Panc1 (cell line): ENCODE measurements around the gene ACOX3. TPM values are rescaled to one million over a fixed set of nuclear protein-coding genes. Genes with fewer than 3 reads are reported as not detected.

Experiments used
- ATAC-seq: fragments of 200-7000 bp; cut with Tn5 transposase; 2 replicates; pipeline ENCODE4 v1.9.1; 2020; ENCODE audit warnings: mild to moderate bottlenecking, moderate library complexity
- BruUV-seq: library from RNA; stranded (reverse); fragments of 400-500 nt; replicated peaks from 2 replicates; lab custom pipeline; 2021; lab: Mats Ljungman, UMichigan
- CTCF ChIA-PET: fragments of 300-600 bp; sonication (Branson Sonifier 250); formaldehyde crosslinking; loops from one replicate; lab custom pipeline; 2022; ENCODE audit warnings: antibody characterized with exemption; lab: Charles Lee
- POLR2A ChIA-PET: fragments of 300-600 bp; sonication (Branson Sonifier 250); formaldehyde crosslinking; loops from one replicate; lab custom pipeline; 2022; ENCODE audit warnings: antibody characterized with exemption; lab: Charles Lee
- DNase-seq: peaks from one replicate; pipeline ENCODE4 v3.0.0-alpha.2; 2010; ENCODE audit warnings: low read depth, low spot score
- H3K27ac ChIP-seq: 2 replicates; pipeline ENCODE4 v1.5.1; 2011; ENCODE audit warnings: mild to moderate bottlenecking, low read length, inconsistent platforms
- H3K27me3 ChIP-seq: fragments of 200-500 bp; sonication (Bioruptor generic); 2 replicates; pipeline ENCODE4 v1.6.0; 2014; ENCODE audit warnings: low read length, inconsistent platforms; ENCODE audit not compliant: control insufficient read depth, insufficient read depth
- H3K36me3 ChIP-seq: fragments of 200-500 bp; sonication (Bioruptor generic); 2 replicates; pipeline ENCODE4 v1.5.1; 2014; ENCODE audit warnings: inconsistent platforms, mild to moderate bottlenecking, low read length, moderate library complexity; ENCODE audit not compliant: control insufficient read depth, insufficient read depth
- H3K4me1 ChIP-seq: 2 replicates; pipeline ENCODE4 v1.5.1; 2011; ENCODE audit warnings: inconsistent platforms, mild to moderate bottlenecking, low read length, moderate library complexity; ENCODE audit not compliant: control insufficient read depth, insufficient read depth
- H3K4me3 ChIP-seq, 2 experiments: 2 replicates each; pipeline ENCODE4 v1.5.1; 2011 to 2012; ENCODE audit warnings: low read depth in 2 of 2, low read length in 2 of 2, mild to moderate bottlenecking in 2 of 2, inconsistent platforms in 1 of 2, moderate library complexity in 1 of 2
- H3K9me3 ChIP-seq: fragments of 200-500 bp; sonication (Bioruptor generic); 2 replicates; pipeline ENCODE4 v1.5.1; 2014; ENCODE audit warnings: low read depth, mild to moderate bottlenecking, inconsistent platforms, low read length, moderate library complexity; ENCODE audit not compliant: control insufficient read depth, insufficient read depth
- POLR2AphosphoS5 ChIP-seq: IDR thresholded peaks from 2 replicates; pipeline ENCODE4 v1.6.1; 2012; ENCODE audit warnings: mild to moderate bottlenecking, low read depth, low read length, moderate library complexity
- SIN3A ChIP-seq: IDR thresholded peaks from 2 replicates; pipeline ENCODE4 v1.6.1; 2012; ENCODE audit warnings: low read depth, mild to moderate bottlenecking, low read length, moderate library complexity, borderline replicate concordance; ENCODE audit not compliant: insufficient read depth
- TCF7L2 ChIP-seq: IDR thresholded peaks from 2 replicates; pipeline ENCODE4 v1.6.1; 2011; ENCODE audit warnings: mild to moderate bottlenecking, low read depth, low read length, inconsistent platforms
- in situ Hi-C: cut with HindIII; loops from 2 replicates; pipeline ENCODE4 v1.10.0; 2016; ENCODE audit warnings: low sequenced_read_pairs, low pct_unique_long_range_greater_than_20kb
- intact Hi-C: fragments of 100-400 bp; cut with micrococcal nuclease; formaldehyde crosslinking; loops from one replicate; pipeline ENCODE4 v1.10.0; 2022; ENCODE audit not compliant: unreplicated experiment
- total RNA-seq: library from RNA; stranded (reverse); gene quantifications from one replicate; pipeline ENCODE4 v1.2.1, GENCODE V29; 2021; ENCODE audit not compliant: unreplicated experiment
- TF ChIP-seq, protein P1 (sequence below), 2 experiments: IDR thresholded peaks; 2 replicates each; pipeline ENCODE4 v1.6.1; 2011 to 2012; ENCODE audit warnings: low read depth in 2 of 2, control low read depth in 1 of 2, low read length in 1 of 2, mild to moderate bottlenecking in 1 of 2, moderate library complexity in 1 of 2; ENCODE audit not compliant: insufficient read depth in 1 of 2
- TF ChIP-seq, protein P2 (sequence below): fragments of 450-650 bp; IDR thresholded peaks from 2 replicates; pipeline ENCODE4 v1.5.1; 2017; ENCODE audit warnings: mild to moderate bottlenecking

The ACOX3 gene
- total RNA-seq, 1 experiment from 2014 or later: 15.4 TPM

DNA sequence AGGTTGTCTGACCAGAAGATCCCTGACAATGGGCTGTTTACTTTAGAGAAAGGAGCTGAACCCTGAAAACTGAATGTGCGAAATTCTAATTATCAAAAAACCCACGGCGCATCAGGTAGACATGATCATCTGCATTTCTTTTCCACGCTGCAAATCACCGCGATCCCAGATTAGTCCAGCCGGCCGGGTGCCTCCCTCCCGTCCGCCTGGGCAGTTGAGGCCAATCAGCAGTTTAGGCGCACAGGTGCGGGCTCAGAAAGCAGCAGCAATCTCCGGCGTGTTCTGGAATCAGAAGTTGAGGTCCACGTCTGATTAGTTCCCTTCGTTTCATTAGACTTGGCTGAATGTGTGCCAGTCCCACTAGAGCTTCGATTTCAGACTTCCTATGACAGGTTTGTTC, 73.9 kb downstream of the ACOX3 start:
- no peaks in the 10 kb centered on the region for H3K9me3 ChIP-seq
- BruUV-seq: no TSS peak
- POLR2A ChIA-PET: no interaction called here
- no peak for ATAC-seq
- H3K27ac ChIP-seq: no peak overlapping the region
- no peaks in the 10 kb centered on the region for H3K36me3 ChIP-seq
- no peak for DNase-seq
- CTCF ChIA-PET: no interaction called here
- TF ChIP-seq POLR2AphosphoS5 (no peak), TCF7L2 (no peak), SIN3A (no peak)
- TF ChIP-seq, protein P1, sequence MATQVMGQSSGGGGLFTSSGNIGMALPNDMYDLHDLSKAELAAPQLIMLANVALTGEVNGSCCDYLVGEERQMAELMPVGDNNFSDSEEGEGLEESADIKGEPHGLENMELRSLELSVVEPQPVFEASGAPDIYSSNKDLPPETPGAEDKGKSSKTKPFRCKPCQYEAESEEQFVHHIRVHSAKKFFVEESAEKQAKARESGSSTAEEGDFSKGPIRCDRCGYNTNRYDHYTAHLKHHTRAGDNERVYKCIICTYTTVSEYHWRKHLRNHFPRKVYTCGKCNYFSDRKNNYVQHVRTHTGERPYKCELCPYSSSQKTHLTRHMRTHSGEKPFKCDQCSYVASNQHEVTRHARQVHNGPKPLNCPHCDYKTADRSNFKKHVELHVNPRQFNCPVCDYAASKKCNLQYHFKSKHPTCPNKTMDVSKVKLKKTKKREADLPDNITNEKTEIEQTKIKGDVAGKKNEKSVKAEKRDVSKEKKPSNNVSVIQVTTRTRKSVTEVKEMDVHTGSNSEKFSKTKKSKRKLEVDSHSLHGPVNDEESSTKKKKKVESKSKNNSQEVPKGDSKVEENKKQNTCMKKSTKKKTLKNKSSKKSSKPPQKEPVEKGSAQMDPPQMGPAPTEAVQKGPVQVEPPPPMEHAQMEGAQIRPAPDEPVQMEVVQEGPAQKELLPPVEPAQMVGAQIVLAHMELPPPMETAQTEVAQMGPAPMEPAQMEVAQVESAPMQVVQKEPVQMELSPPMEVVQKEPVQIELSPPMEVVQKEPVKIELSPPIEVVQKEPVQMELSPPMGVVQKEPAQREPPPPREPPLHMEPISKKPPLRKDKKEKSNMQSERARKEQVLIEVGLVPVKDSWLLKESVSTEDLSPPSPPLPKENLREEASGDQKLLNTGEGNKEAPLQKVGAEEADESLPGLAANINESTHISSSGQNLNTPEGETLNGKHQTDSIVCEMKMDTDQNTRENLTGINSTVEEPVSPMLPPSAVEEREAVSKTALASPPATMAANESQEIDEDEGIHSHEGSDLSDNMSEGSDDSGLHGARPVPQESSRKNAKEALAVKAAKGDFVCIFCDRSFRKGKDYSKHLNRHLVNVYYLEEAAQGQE (IDR thresholded peaks at IDR 0.05; ENCODE audit: insufficient read depth in 1 of 2, low read depth in 2 of 2, low read length in 1 of 2): no peak
- TF ChIP-seq, protein P2, sequence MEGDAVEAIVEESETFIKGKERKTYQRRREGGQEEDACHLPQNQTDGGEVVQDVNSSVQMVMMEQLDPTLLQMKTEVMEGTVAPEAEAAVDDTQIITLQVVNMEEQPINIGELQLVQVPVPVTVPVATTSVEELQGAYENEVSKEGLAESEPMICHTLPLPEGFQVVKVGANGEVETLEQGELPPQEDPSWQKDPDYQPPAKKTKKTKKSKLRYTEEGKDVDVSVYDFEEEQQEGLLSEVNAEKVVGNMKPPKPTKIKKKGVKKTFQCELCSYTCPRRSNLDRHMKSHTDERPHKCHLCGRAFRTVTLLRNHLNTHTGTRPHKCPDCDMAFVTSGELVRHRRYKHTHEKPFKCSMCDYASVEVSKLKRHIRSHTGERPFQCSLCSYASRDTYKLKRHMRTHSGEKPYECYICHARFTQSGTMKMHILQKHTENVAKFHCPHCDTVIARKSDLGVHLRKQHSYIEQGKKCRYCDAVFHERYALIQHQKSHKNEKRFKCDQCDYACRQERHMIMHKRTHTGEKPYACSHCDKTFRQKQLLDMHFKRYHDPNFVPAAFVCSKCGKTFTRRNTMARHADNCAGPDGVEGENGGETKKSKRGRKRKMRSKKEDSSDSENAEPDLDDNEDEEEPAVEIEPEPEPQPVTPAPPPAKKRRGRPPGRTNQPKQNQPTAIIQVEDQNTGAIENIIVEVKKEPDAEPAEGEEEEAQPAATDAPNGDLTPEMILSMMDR: no peak
- H3K4me3 ChIP-seq: no peak overlapping the region
- intact Hi-C loops: no loop called here
- no peaks in the 10 kb centered on the region for H3K27me3 ChIP-seq
- in situ Hi-C loops: no loop called here
- no peaks in the 10 kb centered on the region for H3K4me1 ChIP-seq

DNA sequence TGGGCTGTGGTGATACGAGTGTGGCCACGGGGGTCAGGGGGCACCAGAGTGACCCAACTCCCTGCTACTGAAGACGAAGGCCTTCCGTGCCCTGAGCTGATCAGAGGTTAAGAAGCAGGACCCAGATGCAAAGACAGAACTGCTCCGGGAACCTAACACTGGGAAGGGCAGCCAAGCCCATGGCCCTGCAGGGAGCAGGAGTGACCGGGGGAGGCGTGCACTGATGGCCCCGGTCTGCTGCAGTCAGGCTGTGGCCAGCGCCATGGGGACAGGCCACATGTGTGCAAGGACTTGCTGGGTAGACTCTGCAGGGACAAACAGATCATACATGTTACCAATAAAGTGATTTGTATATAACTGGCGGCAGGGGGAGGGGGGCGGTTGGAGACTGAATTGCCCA, 74.6 kb downstream of the ACOX3 start:
- TF ChIP-seq SIN3A (no peak), TCF7L2 (no peak), POLR2AphosphoS5 (no peak)
- TF ChIP-seq, protein P2: no peak
- TF ChIP-seq, protein P1 (IDR thresholded peaks at IDR 0.05; ENCODE audit: insufficient read depth in 1 of 2, low read depth in 2 of 2, low read length in 1 of 2): no peak
- Histone ChIP-seq H3K36me3 (no peaks in the 10 kb centered on the region), H3K4me3 (no peak overlapping the region), H3K9me3 (no peaks in the 10 kb centered on the region), H3K4me1 (no peaks in the 10 kb centered on the region), H3K27me3 (no peaks in the 10 kb centered on the region), H3K27ac (no peak overlapping the region)
- intact Hi-C loops (no loop called here), in situ Hi-C loops (no loop called here)
- no TSS peak for BruUV-seq
- ChIA-PET POLR2A (no interaction called here), CTCF (no interaction called here)
- DNase-seq (no peak), ATAC-seq (no peak)
